Measurements from ENCODE around the gene OR51G2.

GRCh38 chr11:4960877-4961276 is 41.7 kb upstream of the OR51G2 start:
- TF ChIP-seq BHLHE40 (IDR thresholded peaks at IDR 0.05; ENCODE audit: borderline replicate concordance): no peak
- TF ChIP-seq FOXA1 (IDR thresholded peaks at IDR 0.05): no peak
- TF ChIP-seq FOXM1 (IDR thresholded peaks at IDR 0.05; ENCODE audit: borderline replicate concordance): no peak
- TF ChIP-seq HDGF (IDR thresholded peaks at IDR 0.05; ENCODE audit: borderline replicate concordance): no peak
- TF ChIP-seq FOXK2 (IDR thresholded peaks at IDR 0.05): no peak
- TF ChIP-seq SP1 (IDR thresholded peaks at IDR 0.05): no peak
- no peak for TF ChIP-seq NFRKB (IDR thresholded peaks at IDR 0.05)
- no peak for TF ChIP-seq TARDBP (IDR thresholded peaks at IDR 0.05)
- no peak for TF ChIP-seq ARNT (IDR thresholded peaks at IDR 0.05)
- TF ChIP-seq ZNF384 (IDR thresholded peaks at IDR 0.05): no peak
- TF ChIP-seq L3MBTL2 (conservative IDR thresholded peaks at IDR 0.05): no peak
- no peak for TF ChIP-seq LEF1 (IDR thresholded peaks at IDR 0.05; ENCODE audit: borderline replicate concordance)
- no peak for TF ChIP-seq ELF4 (IDR thresholded peaks at IDR 0.05)
